Neuronal stem cell (in vitro differentiated cells): ENCODE data around the gene KIF3B.

Experiments
- DNase-seq: peaks from one replicate; pipeline ENCODE4 v3.0.0-alpha.2; 2013; ENCODE audit warnings: low spot score
- H2AFZ ChIP-seq: one replicate; pipeline ENCODE4 v1.6.1; 2013; ENCODE audit warnings: mild to moderate bottlenecking, low read length, inconsistent platforms
- H2AK5ac ChIP-seq: 2 replicates; pipeline ENCODE4 v1.6.1; 2013; ENCODE audit warnings: low read depth, mild to moderate bottlenecking, inconsistent platforms, low read length, moderate library complexity, mixed read lengths
- H2BK120ac ChIP-seq: 2 replicates; pipeline ENCODE4 v1.6.1; 2013; ENCODE audit warnings: low read depth, mild to moderate bottlenecking, inconsistent platforms, low read length, moderate library complexity, mixed read lengths
- H2BK12ac ChIP-seq: one replicate; pipeline ENCODE4 v1.6.1; 2013; ENCODE audit warnings: low read length, inconsistent platforms
- H2BK15ac ChIP-seq: 2 replicates; pipeline ENCODE4 v1.6.1; 2013; ENCODE audit warnings: mild to moderate bottlenecking, low read length, inconsistent platforms, mixed read lengths
- H2BK5ac ChIP-seq: one replicate; pipeline ENCODE4 v1.6.1; 2013; ENCODE audit warnings: inconsistent platforms, mild to moderate bottlenecking, low read length, moderate library complexity
- H3K14ac ChIP-seq: one replicate; pipeline ENCODE4 v1.6.1; 2013; ENCODE audit warnings: low read length, inconsistent platforms
- H3K18ac ChIP-seq: 2 replicates; pipeline ENCODE4 v1.6.1; 2013; ENCODE audit warnings: low read length, inconsistent platforms
- H3K23ac ChIP-seq: 2 replicates; pipeline ENCODE4 v1.6.1; 2013; ENCODE audit warnings: low read depth, mild to moderate bottlenecking, mixed read lengths, low read length, inconsistent platforms; ENCODE audit not compliant: poor library complexity
- H3K27ac ChIP-seq: replicated peaks from 3 replicates; pipeline ENCODE4 v1.5.1; 2013; ENCODE audit warnings: low read length, inconsistent platforms
- H3K27me3 ChIP-seq, 3 experiments: 2 replicates each; pipeline ENCODE4 v1.6.1; 2013; ENCODE audit warnings: low read length in 3 of 3, mild to moderate bottlenecking in 2 of 3, inconsistent platforms in 1 of 3, low read depth in 1 of 3, mixed read lengths in 1 of 3, moderate library complexity in 1 of 3; ENCODE audit not compliant: control insufficient read depth in 3 of 3, insufficient read depth in 3 of 3
- H3K36me3 ChIP-seq, 2 donors: replicated peaks in 1 of 2; 2 replicates each; pipeline ENCODE4 v1.6.1; 2013; ENCODE audit warnings: low read length in 2 of 2; ENCODE audit not compliant: control insufficient read depth in 2 of 2, insufficient read depth in 2 of 2
- H3K4ac ChIP-seq: 2 replicates; pipeline ENCODE4 v1.6.1; 2013; ENCODE audit warnings: inconsistent platforms, mild to moderate bottlenecking, low read length, moderate library complexity
- H3K4me1 ChIP-seq, 2 donors: 1 replicate in 1 of 2; 2 replicates in 1 of 2; pipeline ENCODE4 v1.6.1; 2013; ENCODE audit warnings: low read length in 2 of 2, low read depth in 1 of 2; ENCODE audit not compliant: control insufficient read depth in 2 of 2, insufficient read depth in 1 of 2
- H3K4me2 ChIP-seq: one replicate; pipeline ENCODE4 v1.6.1; 2013; ENCODE audit warnings: mild to moderate bottlenecking, low read length, inconsistent platforms; ENCODE audit not compliant: insufficient read depth, poor library complexity, severe bottlenecking
- H3K4me3 ChIP-seq, 2 donors: 2 replicates each; pipeline ENCODE4 v1.5.1; 2013; ENCODE audit warnings: low read length in 2 of 2, mild to moderate bottlenecking in 2 of 2, inconsistent platforms in 1 of 2, moderate library complexity in 1 of 2
- H3K79me1 ChIP-seq: one replicate; pipeline ENCODE4 v1.6.1; 2013; ENCODE audit warnings: low read depth, mild to moderate bottlenecking, inconsistent platforms, low read length, moderate library complexity
- H3K9ac ChIP-seq: one replicate; pipeline ENCODE4 v1.6.1; 2013; ENCODE audit warnings: mild to moderate bottlenecking, low read depth, low read length, inconsistent platforms; ENCODE audit not compliant: poor library complexity
- H3K9me3 ChIP-seq, 2 donors: replicated peaks in 1 of 2; 2 replicates each; pipeline versions ENCODE3 to v1.6.1; 2013; ENCODE audit warnings: low read length in 2 of 2, mild to moderate bottlenecking in 2 of 2, inconsistent platforms in 1 of 2, low read depth in 1 of 2, mixed read lengths in 1 of 2, moderate library complexity in 1 of 2; ENCODE audit not compliant: control insufficient read depth in 2 of 2, insufficient read depth in 1 of 2
- H4K8ac ChIP-seq: one replicate; pipeline ENCODE4 v1.6.1; 2013; ENCODE audit warnings: low read depth, mild to moderate bottlenecking, inconsistent platforms, low read length, moderate library complexity
- H4K91ac ChIP-seq: one replicate; pipeline ENCODE4 v1.6.1; 2013; ENCODE audit warnings: low read length, low read depth, mild to moderate bottlenecking, inconsistent platforms; ENCODE audit not compliant: poor library complexity
- WGBS, 2 donors: extraction: QIAGEN DNeasy Blood & Tissue Kit; methylation state at CpG; one replicate each; pipeline ENCODE4 v1.1.7; 2013; ENCODE audit warnings: missing lambda C conversion rate in 2 of 2, mixed read lengths in 1 of 2; ENCODE audit not compliant: insufficient read length in 2 of 2, insufficient replicate concordance in 1 of 2; ENCODE audit errors: extremely low coverage in 2 of 2; 5-methylcytosine and 5-hydroxymethylcytosine counted together

The KIF3B gene

GRCh38 chr20:32364554-32365208, 87.2 kb downstream of the KIF3B start:
- Histone ChIP-seq H3K79me1 (peaks cover 8% of the 10 kb centered on the region), H2BK15ac (no peak overlapping the region), H4K91ac (no peak overlapping the region), H3K9ac (no peak overlapping the region), H3K27ac (no peak overlapping the region), H3K36me3 (peaks cover 2 to 51% of the 10 kb centered on the region in 2 donors), H2BK12ac (no peak overlapping the region), H3K9me3 (no peaks in the 10 kb centered on the region), H3K14ac (no peak overlapping the region), H3K4me2 (no peak overlapping the region), H2AK5ac (no peak overlapping the region), H3K4me1 (peaks cover 11 to 23% of the 10 kb centered on the region in 2 donors), H4K8ac (no peak overlapping the region), H3K23ac (no peak overlapping the region), H3K4me3 (no peak overlapping the region), H3K27me3 (no peaks in the 10 kb centered on the region), H2AFZ (no peak overlapping the region), H2BK5ac (no peak overlapping the region), H2BK120ac (no peak overlapping the region), H3K18ac (no peak overlapping the region), H3K4ac (no peak overlapping the region)
- no peak for DNase-seq
- WGBS, 2 donors: no CpG with 5 or more reads among the region's 7 CpGs

GRCh38 chr20:32365564-32365963, 88.1 kb downstream of the KIF3B start:
- no peak overlapping the region for H3K14ac ChIP-seq
- H3K18ac ChIP-seq: no peak overlapping the region
- H3K27ac ChIP-seq: no peak overlapping the region

GRCh38 chr20:32366380-32366779, 88.9 kb downstream of the KIF3B start:
- H3K36me3 ChIP-seq: peaks cover 3 to 56% of the 10 kb centered on the region in 2 donors
- WGBS, 2 donors: no CpG with 5 or more reads among the region's 2 CpGs
- no peak overlapping the region for H2BK5ac ChIP-seq
- no peak for DNase-seq
- peaks cover 8% of the 10 kb centered on the region for H3K79me1 ChIP-seq
- no peak overlapping the region for H4K91ac ChIP-seq
- H3K9me3 ChIP-seq: no peaks in the 10 kb centered on the region
- peak overlapping the region; percentile 10 for H3K27ac ChIP-seq
- H3K4ac ChIP-seq: no peak overlapping the region
- no peak overlapping the region for H3K4me2 ChIP-seq
- H3K14ac ChIP-seq: no peak overlapping the region
- H3K9ac ChIP-seq: no peak overlapping the region
- H4K8ac ChIP-seq: no peak overlapping the region
- no peak overlapping the region for H2BK120ac ChIP-seq
- H3K4me3 ChIP-seq: no peak overlapping the region
- H2AFZ ChIP-seq: no peak overlapping the region
- H3K27me3 ChIP-seq: no peaks in the 10 kb centered on the region
- no peak overlapping the region for H2AK5ac ChIP-seq
- H3K18ac ChIP-seq: no peak overlapping the region
- no peak overlapping the region for H2BK15ac ChIP-seq
- peaks cover 11 to 17% of the 10 kb centered on the region in 2 donors for H3K4me1 ChIP-seq
- no peak overlapping the region for H2BK12ac ChIP-seq
- H3K23ac ChIP-seq: no peak overlapping the region

More at GRCh38 chr20:32365564-32365963, 88.1 kb downstream of the KIF3B start:
- no peak overlapping the region for H3K9ac ChIP-seq
- H3K4me3 ChIP-seq: no peak overlapping the region
- no peak overlapping the region for H2AFZ ChIP-seq
- H3K9me3 ChIP-seq: no peaks in the 10 kb centered on the region
- H3K23ac ChIP-seq: no peak overlapping the region
- H2BK120ac ChIP-seq: no peak overlapping the region
- no peak overlapping the region for H2BK12ac ChIP-seq
- no peak overlapping the region for H2AK5ac ChIP-seq
- H3K4ac ChIP-seq: no peak overlapping the region
- no CpG with 5 or more reads among the region's 5 CpGs for WGBS, 2 donors
- DNase-seq: no peak
- H3K36me3 ChIP-seq: peaks cover 2 to 54% of the 10 kb centered on the region in 2 donors
- no peak overlapping the region for H2BK15ac ChIP-seq
- H3K4me2 ChIP-seq: no peak overlapping the region
- H4K91ac ChIP-seq: no peak overlapping the region
- peaks cover 11 to 17% of the 10 kb centered on the region in 2 donors for H3K4me1 ChIP-seq
- no peak overlapping the region for H4K8ac ChIP-seq
- H3K79me1 ChIP-seq: peaks cover 8% of the 10 kb centered on the region
- H3K27me3 ChIP-seq: no peaks in the 10 kb centered on the region
- H2BK5ac ChIP-seq: no peak overlapping the region

GRCh38 chr20:32368323-32368722, 90.9 kb downstream of the KIF3B start:
- Histone ChIP-seq H2AK5ac (no peak overlapping the region), H3K27ac (no peak overlapping the region), H4K8ac (no peak overlapping the region), H3K4me2 (no peak overlapping the region), H3K18ac (no peak overlapping the region), H2AFZ (no peak overlapping the region), H3K36me3 (peaks cover 6 to 75% of the 10 kb centered on the region in 2 donors), H3K14ac (no peak overlapping the region), H2BK15ac (no peak overlapping the region), H3K4me3 (no peak overlapping the region), H3K4me1 (peaks cover 11 to 17% of the 10 kb centered on the region in 2 donors), H2BK12ac (no peak overlapping the region), H3K79me1 (peaks cover 8% of the 10 kb centered on the region), H3K27me3 (no peaks in the 10 kb centered on the region), H4K91ac (no peak overlapping the region), H3K9ac (no peak overlapping the region), H3K9me3 (no peaks in the 10 kb centered on the region), H3K23ac (no peak overlapping the region), H3K4ac (no peak overlapping the region), H2BK5ac (no peak overlapping the region), H2BK120ac (no peak overlapping the region)
- no peak for DNase-seq
